Measurements from ENCODE around the gene NXNL1.

NXNL1 gene

GRCh38 chr19:17450264-17451075 lies 10.3 kb downstream of the NXNL1 start:
- H3K9me3 ChIP-seq (ENCODE audit: severe bottlenecking): no peaks in the 10 kb centered on the region
- H3K4me3 ChIP-seq (ENCODE audit: severe bottlenecking): no peak overlapping the region
- peaks cover 6% of the 10 kb centered on the region for H3K4me1 ChIP-seq (ENCODE audit: insufficient read depth, poor library complexity, severe bottlenecking)
- peak overlapping the region; percentile 76 for H3K27ac ChIP-seq (ENCODE audit: poor library complexity, severe bottlenecking)
- TF ChIP-seq, protein P1, sequence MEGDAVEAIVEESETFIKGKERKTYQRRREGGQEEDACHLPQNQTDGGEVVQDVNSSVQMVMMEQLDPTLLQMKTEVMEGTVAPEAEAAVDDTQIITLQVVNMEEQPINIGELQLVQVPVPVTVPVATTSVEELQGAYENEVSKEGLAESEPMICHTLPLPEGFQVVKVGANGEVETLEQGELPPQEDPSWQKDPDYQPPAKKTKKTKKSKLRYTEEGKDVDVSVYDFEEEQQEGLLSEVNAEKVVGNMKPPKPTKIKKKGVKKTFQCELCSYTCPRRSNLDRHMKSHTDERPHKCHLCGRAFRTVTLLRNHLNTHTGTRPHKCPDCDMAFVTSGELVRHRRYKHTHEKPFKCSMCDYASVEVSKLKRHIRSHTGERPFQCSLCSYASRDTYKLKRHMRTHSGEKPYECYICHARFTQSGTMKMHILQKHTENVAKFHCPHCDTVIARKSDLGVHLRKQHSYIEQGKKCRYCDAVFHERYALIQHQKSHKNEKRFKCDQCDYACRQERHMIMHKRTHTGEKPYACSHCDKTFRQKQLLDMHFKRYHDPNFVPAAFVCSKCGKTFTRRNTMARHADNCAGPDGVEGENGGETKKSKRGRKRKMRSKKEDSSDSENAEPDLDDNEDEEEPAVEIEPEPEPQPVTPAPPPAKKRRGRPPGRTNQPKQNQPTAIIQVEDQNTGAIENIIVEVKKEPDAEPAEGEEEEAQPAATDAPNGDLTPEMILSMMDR (IDR thresholded peaks at IDR 0.05; ENCODE audit: poor library complexity, severe bottlenecking): no peak
- DNase-seq (ENCODE audit: low spot score): peak; percentile 85
- no peaks in the 10 kb centered on the region for H3K36me3 ChIP-seq (ENCODE audit: low read depth)
- peaks cover 13% of the 10 kb centered on the region for H3K27me3 ChIP-seq (ENCODE audit: insufficient read depth, poor library complexity, severe bottlenecking)
- ATAC-seq (ENCODE audit: low read depth): peak; percentile 87

GRCh38 chr19:17448131-17448967 lies 12.4 kb downstream of the NXNL1 start, which contains the start of gene TMEM221:
Gene TMEM221, minus strand, starts transcription at chr19:17448668. Its CDS starts 206 bp downstream, at chr19:17448462.
- peak; percentile 30; the same call in 2 of the 3 replicates for ATAC-seq (ENCODE audit: low read depth)
- Histone ChIP-seq H3K27me3 (ENCODE audit: insufficient read depth, poor library complexity, severe bottlenecking) (peaks cover 4% of the 10 kb centered on the region), H3K4me3 (ENCODE audit: severe bottlenecking) (peak within 1 kb of the TSS; percentile 26), H3K4me1 (ENCODE audit: insufficient read depth, poor library complexity, severe bottlenecking) (peaks cover 6% of the 10 kb centered on the region), H3K36me3 (ENCODE audit: low read depth) (no peaks in the 10 kb centered on the region), H3K27ac (ENCODE audit: poor library complexity, severe bottlenecking) (no peak within 1 kb of the TSS), H3K9me3 (ENCODE audit: severe bottlenecking) (no peaks in the 10 kb centered on the region)
- no peak for DNase-seq (ENCODE audit: low spot score)
- TF ChIP-seq, protein P1 (IDR thresholded peaks at IDR 0.05; ENCODE audit: poor library complexity, severe bottlenecking): peak; percentile 60

GRCh38 chr19:17447704-17448130 lies 13.0 kb downstream of the NXNL1 start:
- Histone ChIP-seq H3K27ac (ENCODE audit: poor library complexity, severe bottlenecking) (no peak overlapping the region), H3K36me3 (ENCODE audit: low read depth) (no peaks in the 10 kb centered on the region), H3K4me1 (ENCODE audit: insufficient read depth, poor library complexity, severe bottlenecking) (peaks cover 6% of the 10 kb centered on the region), H3K9me3 (ENCODE audit: severe bottlenecking) (no peaks in the 10 kb centered on the region), H3K27me3 (ENCODE audit: insufficient read depth, poor library complexity, severe bottlenecking) (peaks cover 4% of the 10 kb centered on the region), H3K4me3 (ENCODE audit: severe bottlenecking) (peak overlapping the region; percentile 26)
- DNase-seq (ENCODE audit: low spot score): no peak
- TF ChIP-seq, protein P1 (IDR thresholded peaks at IDR 0.05; ENCODE audit: poor library complexity, severe bottlenecking): no peak
- ATAC-seq (ENCODE audit: low read depth): no peak; the same call in 2 of the 3 replicates

DNA sequence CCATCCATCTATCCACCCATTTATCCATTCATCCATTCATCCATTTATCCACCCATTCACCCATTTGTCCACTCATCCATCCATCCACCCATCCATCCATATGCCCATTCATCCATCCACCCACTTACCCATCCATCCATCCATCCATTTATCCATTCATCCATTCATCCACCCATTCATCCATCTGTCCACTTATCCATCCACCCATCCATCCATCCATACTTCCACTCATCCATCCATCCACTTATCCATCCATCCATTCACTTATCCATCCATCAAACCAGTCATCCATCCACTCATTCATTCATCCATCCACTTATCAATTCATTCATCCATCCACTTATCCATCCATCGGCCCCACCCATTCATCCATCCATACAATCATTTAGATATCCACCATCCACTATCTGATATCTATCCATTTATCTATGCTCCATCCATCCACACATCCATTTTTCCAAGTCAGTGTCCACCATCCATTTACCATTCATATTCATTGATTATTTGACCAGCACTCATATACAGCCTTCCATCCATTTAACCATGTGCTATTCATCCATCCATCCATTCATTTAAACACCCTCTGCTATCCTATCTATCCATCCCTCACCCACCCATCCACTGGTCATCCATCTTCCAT lies 15.1 kb downstream of the NXNL1 start:
- H3K4me1 ChIP-seq (ENCODE audit: insufficient read depth, poor library complexity, severe bottlenecking): peaks cover 3% of the 10 kb centered on the region
- TF ChIP-seq, protein P1 (IDR thresholded peaks at IDR 0.05; ENCODE audit: poor library complexity, severe bottlenecking): no peak
- H3K27ac ChIP-seq (ENCODE audit: poor library complexity, severe bottlenecking): no peak overlapping the region
- DNase-seq (ENCODE audit: low spot score) (no peak), ATAC-seq (ENCODE audit: low read depth) (no peak)
- no peak overlapping the region for H3K4me3 ChIP-seq (ENCODE audit: severe bottlenecking)
- peaks cover 4% of the 10 kb centered on the region for H3K27me3 ChIP-seq (ENCODE audit: insufficient read depth, poor library complexity, severe bottlenecking)
- no peaks in the 10 kb centered on the region for H3K36me3 ChIP-seq (ENCODE audit: low read depth)
- peaks cover 2% of the 10 kb centered on the region for H3K9me3 ChIP-seq (ENCODE audit: severe bottlenecking)

Measured in RWPE2 (cell line).